CD4-positive, alpha-beta T cell treated with Interleukin-1 beta for 1 hour (primary cell): ENCODE results near the gene PI16.

Source experiments
- DNase-seq, 2 donors: peaks; one replicate each; pipeline ENCODE4 v3.0.0-alpha.2; 2020 to 2022

PI16 gene

GRCh38 chr6:36959555-36960250, 5.2 kb downstream of the PI16 start:
- DNase-seq: no peak

GRCh38 chr6:36961441-36962435, 7.2 kb downstream of the PI16 start:
- no peak for DNase-seq

GRCh38 chr6:36962874-36963273, 8.3 kb downstream of the PI16 start:
- DNase-seq: peak; percentile 90 to 91

- peak; percentile 44 to 64 for DNase-seq
These were observed 9.1 kb downstream of the PI16 start for GRCh38 chr6:36963451-36964290.

GRCh38 chr6:36964349-36964748, 9.8 kb downstream of the PI16 start:
- no peak for DNase-seq

- no peak for DNase-seq
These were observed 10.4 kb downstream of the PI16 start for GRCh38 chr6:36964908-36965307.

- DNase-seq: no peak
These were observed 12.8 kb downstream of the PI16 start for GRCh38 chr6:36967301-36967700.

- DNase-seq: no peak
These were observed 13.2 kb downstream of the PI16 start for GRCh38 chr6:36967757-36968156.

- no peak for DNase-seq
These were observed 13.9 kb downstream of the PI16 start for GRCh38 chr6:36968266-36968977.

GRCh38 chr6:36969240-36969691, 14.7 kb downstream of the PI16 start:
- DNase-seq: no peak

GRCh38 chr6:36969988-36970891, 15.7 kb downstream of the PI16 start:
- DNase-seq: no peak

GRCh38 chr6:36970892-36971842, 16.6 kb downstream of the PI16 start:
- no peak for DNase-seq

GRCh38 chr6:36971921-36972673, 17.6 kb downstream of the PI16 start:
- DNase-seq: no peak

- DNase-seq: no peak
These were observed 18.7 kb downstream of the PI16 start for GRCh38 chr6:36973190-36973589.

GRCh38 chr6:36973647-36974046, 19.1 kb downstream of the PI16 start:
- no peak for DNase-seq

- DNase-seq: no peak
These were observed 20.9 kb downstream of the PI16 start for GRCh38 chr6:36975231-36976006.

GRCh38 chr6:36976007-36976264, 21.4 kb downstream of the PI16 start:
- DNase-seq: no peak

- DNase-seq: no peak
These were observed 22.0 kb downstream of the PI16 start for GRCh38 chr6:36976509-36976908.

GRCh38 chr6:36976931-36977330, 22.4 kb downstream of the PI16 start:
- no peak for DNase-seq
